ENCODE data around the gene FARS2.

DNA sequence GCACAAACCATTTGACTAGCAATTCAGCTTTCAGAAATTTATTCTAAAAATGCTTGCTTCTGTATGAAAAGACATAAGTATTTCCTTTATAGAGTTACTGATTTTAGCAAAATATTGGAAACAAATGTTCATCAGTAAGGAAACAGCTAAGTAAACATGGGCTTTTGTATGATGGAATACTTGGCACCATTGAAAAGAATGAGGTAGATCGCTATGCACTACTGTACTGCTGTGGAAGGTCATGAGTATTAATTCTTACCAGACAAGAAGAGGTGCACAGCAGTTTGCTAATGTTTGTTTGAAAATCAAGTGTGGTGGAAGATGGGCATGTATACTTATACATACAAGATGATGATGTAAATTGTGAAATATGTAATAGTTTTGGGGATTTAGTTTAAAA is 73.0 kb downstream of the FARS2 start:
- no peak for TF ChIP-seq POLR2A (IDR thresholded peaks at IDR 0.05)
- TF ChIP-seq, protein P1, sequence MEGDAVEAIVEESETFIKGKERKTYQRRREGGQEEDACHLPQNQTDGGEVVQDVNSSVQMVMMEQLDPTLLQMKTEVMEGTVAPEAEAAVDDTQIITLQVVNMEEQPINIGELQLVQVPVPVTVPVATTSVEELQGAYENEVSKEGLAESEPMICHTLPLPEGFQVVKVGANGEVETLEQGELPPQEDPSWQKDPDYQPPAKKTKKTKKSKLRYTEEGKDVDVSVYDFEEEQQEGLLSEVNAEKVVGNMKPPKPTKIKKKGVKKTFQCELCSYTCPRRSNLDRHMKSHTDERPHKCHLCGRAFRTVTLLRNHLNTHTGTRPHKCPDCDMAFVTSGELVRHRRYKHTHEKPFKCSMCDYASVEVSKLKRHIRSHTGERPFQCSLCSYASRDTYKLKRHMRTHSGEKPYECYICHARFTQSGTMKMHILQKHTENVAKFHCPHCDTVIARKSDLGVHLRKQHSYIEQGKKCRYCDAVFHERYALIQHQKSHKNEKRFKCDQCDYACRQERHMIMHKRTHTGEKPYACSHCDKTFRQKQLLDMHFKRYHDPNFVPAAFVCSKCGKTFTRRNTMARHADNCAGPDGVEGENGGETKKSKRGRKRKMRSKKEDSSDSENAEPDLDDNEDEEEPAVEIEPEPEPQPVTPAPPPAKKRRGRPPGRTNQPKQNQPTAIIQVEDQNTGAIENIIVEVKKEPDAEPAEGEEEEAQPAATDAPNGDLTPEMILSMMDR (IDR thresholded peaks at IDR 0.05): no peak
